ENCODE measurements around the gene GPC4. TPM values are rescaled to one million over a fixed set of nuclear protein-coding genes. Genes with fewer than 3 reads are reported as not detected.

GPC4 gene
- polyA plus RNA-seq, 3 donors: 18.7 to 20.1 (median 19.2) TPM

GRCh38 chrX:133418588-133418987, 3.3 kb upstream of the GPC4 start:
- no peak for DNase-seq (ENCODE audit: extremely low read depth in 1 of 11, low read depth in 9 of 11, low spot score in 4 of 11)

GRCh38 chrX:133417364-133417763, 2.1 kb upstream of the GPC4 start:
- DNase-seq (ENCODE audit: extremely low read depth in 1 of 11, low read depth in 9 of 11, low spot score in 4 of 11): no peak

GRCh38 chrX:133414406-133415275, 648 bp downstream of the GPC4 start:
- no peak for DNase-seq (ENCODE audit: extremely low read depth in 1 of 11, low read depth in 9 of 11, low spot score in 4 of 11)

- DNase-seq (ENCODE audit: extremely low read depth in 1 of 11, low read depth in 9 of 11, low spot score in 4 of 11): no peak
These were observed 1.9 kb downstream of the GPC4 start for GRCh38 chrX:133413218-133413925.

GRCh38 chrX:133412665-133413064, 2.6 kb downstream of the GPC4 start:
- DNase-seq (ENCODE audit: extremely low read depth in 1 of 11, low read depth in 9 of 11, low spot score in 4 of 11): no peak

GRCh38 chrX:133412246-133412645, 3.0 kb downstream of the GPC4 start:
- DNase-seq (ENCODE audit: extremely low read depth in 1 of 11, low read depth in 9 of 11, low spot score in 4 of 11): no peak

- no peak for DNase-seq (ENCODE audit: extremely low read depth in 1 of 11, low read depth in 9 of 11, low spot score in 4 of 11)
These were observed 4.7 kb downstream of the GPC4 start for GRCh38 chrX:133410550-133410949.

GRCh38 chrX:133405498-133406185, 9.6 kb downstream of the GPC4 start:
- no peak for DNase-seq (ENCODE audit: extremely low read depth in 1 of 11, low read depth in 9 of 11, low spot score in 4 of 11)

- DNase-seq (ENCODE audit: extremely low read depth in 1 of 11, low read depth in 9 of 11, low spot score in 4 of 11): no peak
These were observed 11.3 kb downstream of the GPC4 start for GRCh38 chrX:133403984-133404383.

- no peak for DNase-seq (ENCODE audit: extremely low read depth in 1 of 11, low read depth in 9 of 11, low spot score in 4 of 11)
These were observed 12.3 kb downstream of the GPC4 start for GRCh38 chrX:133402830-133403625.

GRCh38 chrX:133402042-133402453, 13.2 kb downstream of the GPC4 start:
- peak in 2 of 11 donors; percentile 55 to 59 for DNase-seq (ENCODE audit: extremely low read depth in 1 of 11, low read depth in 9 of 11, low spot score in 4 of 11)

GRCh38 chrX:133401536-133401935, 13.8 kb downstream of the GPC4 start:
- DNase-seq (ENCODE audit: extremely low read depth in 1 of 11, low read depth in 9 of 11, low spot score in 4 of 11): no peak

GRCh38 chrX:133399411-133399810, 15.9 kb downstream of the GPC4 start:
- DNase-seq (ENCODE audit: extremely low read depth in 1 of 11, low read depth in 9 of 11, low spot score in 4 of 11): no peak

GRCh38 chrX:133394765-133395164, 20.5 kb downstream of the GPC4 start:
- no peak for DNase-seq (ENCODE audit: extremely low read depth in 1 of 11, low read depth in 9 of 11, low spot score in 4 of 11)

- no peak for DNase-seq (ENCODE audit: extremely low read depth in 1 of 11, low read depth in 9 of 11, low spot score in 4 of 11)
These were observed 22.6 kb downstream of the GPC4 start for GRCh38 chrX:133392671-133393070.

- DNase-seq (ENCODE audit: extremely low read depth in 1 of 11, low read depth in 9 of 11, low spot score in 4 of 11): no peak
These were observed 24.2 kb downstream of the GPC4 start for GRCh38 chrX:133391111-133391510.

GRCh38 chrX:133390676-133391075, 24.6 kb downstream of the GPC4 start:
- DNase-seq (ENCODE audit: extremely low read depth in 1 of 11, low read depth in 9 of 11, low spot score in 4 of 11): no peak

GRCh38 chrX:133389975-133390374, 25.3 kb downstream of the GPC4 start:
- DNase-seq (ENCODE audit: extremely low read depth in 1 of 11, low read depth in 9 of 11, low spot score in 4 of 11): no peak

- no peak for DNase-seq (ENCODE audit: extremely low read depth in 1 of 11, low read depth in 9 of 11, low spot score in 4 of 11)
These were observed 30.8 kb downstream of the GPC4 start for GRCh38 chrX:133384454-133384853.

Data from renal cortex interstitium (tissue), 11 donors.